A549 (cell line): Measurements from ENCODE around the gene NUP205. TPM values are rescaled to one million over a fixed set of nuclear protein-coding genes. Genes with fewer than 3 reads are reported as not detected.

Experiments used
- ATAC-seq, 2 experiments: fragments of 200-7000 bp in 1 of 2; fragments of >200 bp in 1 of 2; cut with Nextera tagmentation in 1 of 2; cut with Tn5 transposase in 1 of 2; 3 replicates each; pipeline versions ENCODE4 v1.8.0 to v1.9.1; 2018 to 2020; ENCODE audit warnings: mild to moderate bottlenecking in 1 of 2, moderate library complexity in 1 of 2
- CTCF ChIA-PET: fragments of 300-600 bp; sonication (Branson Sonifier 250); formaldehyde crosslinking; extraction: SDS; loops from one replicate; lab custom pipeline; 2021; ENCODE audit warnings: antibody characterized with exemption, inconsistent platforms; lab: Yijun Ruan, JAX
- POLR2A ChIA-PET: fragments of 350-600 bp; formaldehyde crosslinking; extraction: SDS; loops from one replicate; lab custom pipeline; 2021; ENCODE audit warnings: antibody characterized with exemption, inconsistent platforms; lab: Yijun Ruan, JAX
- DNase-seq, 2 experiments: peaks; one replicate each; pipeline versions ENCODE4 v3.0.0 to v3.0.0-alpha.2; 2011 to 2016; ENCODE audit warnings: low read depth in 1 of 2, low spot score in 1 of 2
- FAIRE-seq: peaks from 2 replicates; lab custom pipeline; 2011; peaks lifted over from hg19 to GRCh38; lab: Jason Lieb, UNC
- H3K27ac ChIP-seq, 2 experiments: fragments of >200 bp; sonication (Bioruptor Twin); formaldehyde crosslinking; 3 replicates each; pipeline ENCODE4 v1.5.1; 2016 to 2017
- H3K4me1 ChIP-seq: fragments of >200 bp; sonication (Bioruptor Twin); formaldehyde crosslinking; 3 replicates; pipeline ENCODE4 v1.6.1; 2016
- H3K4me2 ChIP-seq: fragments of >200 bp; sonication (Bioruptor Twin); formaldehyde crosslinking; 3 replicates; pipeline ENCODE4 v1.6.1; 2016
- H3K4me3 ChIP-seq: fragments of >200 bp; sonication (Bioruptor Twin); formaldehyde crosslinking; 3 replicates; pipeline ENCODE4 v1.5.1; 2016
- H3K9me3 ChIP-seq: fragments of >200 bp; sonication (Bioruptor Twin); formaldehyde crosslinking; 3 replicates; pipeline ENCODE4 v1.6.1; 2016
- CBX8 ChIP-seq: fragments of 200-600 bp; sonication (generic); IDR thresholded peaks from 2 replicates; pipeline ENCODE4 v1.6.1; 2016
- EHF ChIP-seq: fragments of 250-450 bp; sonication (Bioruptor Pico); IDR thresholded peaks from 2 replicates; pipeline ENCODE4 v1.5.0; 2020; ENCODE audit warnings: mild to moderate bottlenecking
- ELK1 ChIP-seq: fragments of 150-350 bp; IDR thresholded peaks from 2 replicates; pipeline ENCODE4 v1.6.1; 2014; ENCODE audit warnings: low read depth, mild to moderate bottlenecking, low read length
- ESRRA ChIP-seq: fragments of 150-350 bp; IDR thresholded peaks from 2 replicates; pipeline ENCODE4 v1.6.1; 2014; ENCODE audit warnings: mild to moderate bottlenecking, low read length, borderline replicate concordance
- FOSB ChIP-seq: fragments of 250-450 bp; sonication (Bioruptor Pico); IDR thresholded peaks from 2 replicates; pipeline ENCODE4 v1.5.0; 2020; ENCODE audit warnings: mild to moderate bottlenecking, moderate library complexity
- FOSL2 ChIP-seq, 2 experiments: fragments of 450-650 bp in 1 of 2; fragments of >200 bp in 1 of 2; sonication (Bioruptor Twin) in 1 of 2; formaldehyde crosslinking; IDR thresholded peaks; 2 replicates each; pipeline versions ENCODE4 v1.5.0 to v1.6.1; 2016 to 2020; ENCODE audit warnings: mild to moderate bottlenecking in 1 of 2, moderate library complexity in 1 of 2
- GATA3 ChIP-seq: IDR thresholded peaks from 2 replicates; pipeline ENCODE4 v1.6.1; 2012; ENCODE audit warnings: borderline replicate concordance
- HDAC2 ChIP-seq: fragments of 200-600 bp; sonication (generic); IDR thresholded peaks from 2 replicates; pipeline ENCODE4 v1.6.1; 2016
- HES2 ChIP-seq: fragments of >200 bp; sonication (Bioruptor Twin); formaldehyde crosslinking; IDR thresholded peaks from 2 replicates; pipeline ENCODE4 v1.6.1; 2016
- HMGXB4 ChIP-seq: fragments of 250-450 bp; sonication (Bioruptor Pico); IDR thresholded peaks from 2 replicates; pipeline ENCODE4 v1.5.0; 2021; ENCODE audit warnings: mild to moderate bottlenecking, moderate library complexity, borderline replicate concordance
- HOXA7 ChIP-seq: fragments of 250-450 bp; sonication (Bioruptor Pico); IDR thresholded peaks from 2 replicates; pipeline ENCODE4 v1.5.0; 2020; ENCODE audit warnings: mild to moderate bottlenecking, moderate library complexity
- JUNB ChIP-seq: fragments of >200 bp; sonication (Bioruptor Twin); formaldehyde crosslinking; IDR thresholded peaks from 2 replicates; pipeline ENCODE4 v1.6.1; 2016
- KDM5A ChIP-seq: fragments of 200-600 bp; sonication (generic); IDR thresholded peaks from 2 replicates; pipeline ENCODE4 v1.6.1; 2016; ENCODE audit warnings: antibody characterized with exemption, mild to moderate bottlenecking
- NFE2L2 ChIP-seq: fragments of 150-350 bp; conservative IDR thresholded peaks from 2 replicates; pipeline ENCODE4 v1.6.1; 2014; ENCODE audit warnings: low read length
- POLR2A ChIP-seq: IDR thresholded peaks from 2 replicates; pipeline ENCODE4 v1.6.1; 2012; ENCODE audit warnings: mild to moderate bottlenecking, low read length
- RAD21 ChIP-seq, 2 experiments: fragments of >200 bp in 1 of 2; sonication (Bioruptor Twin) in 1 of 2; formaldehyde crosslinking in 1 of 2; IDR thresholded peaks in 1 of 2; conservative IDR thresholded peaks in 1 of 2; 2 replicates in 1 of 2; 3 replicates in 1 of 2; pipeline ENCODE4 v1.6.1; 2012 to 2018; ENCODE audit warnings: inconsistent platforms in 1 of 2
- REST ChIP-seq: fragments of 200-600 bp; sonication (generic); IDR thresholded peaks from 2 replicates; pipeline ENCODE4 v1.6.1; 2016; ENCODE audit warnings: antibody characterized with exemption, mild to moderate bottlenecking, moderate library complexity
- RNF2 ChIP-seq: fragments of 200-600 bp; sonication (generic); IDR thresholded peaks from 2 replicates; pipeline ENCODE4 v1.6.1; 2016; ENCODE audit warnings: low read depth, mild to moderate bottlenecking, antibody characterized with exemption, moderate library complexity, borderline replicate concordance
- SMC3 ChIP-seq: fragments of >200 bp; sonication (Bioruptor Twin); formaldehyde crosslinking; IDR thresholded peaks from 3 replicates; pipeline ENCODE4 v1.6.1; 2018; ENCODE audit warnings: inconsistent platforms
- TP53 ChIP-seq: fragments of 250-450 bp; sonication (Bioruptor Pico); IDR thresholded peaks from 2 replicates; pipeline ENCODE4 v1.5.0; 2021; ENCODE audit warnings: mild to moderate bottlenecking, moderate library complexity
- ZFP36 ChIP-seq: fragments of 450-650 bp; IDR thresholded peaks from 2 replicates; pipeline ENCODE4 v1.6.1; 2014; ENCODE audit warnings: borderline replicate concordance; ENCODE audit not compliant: partially characterized antibody
- WGBS: methylation state at CpG from one replicate; pipeline ENCODE4 v1.1.6; 2017; ENCODE audit errors: missing lambda C conversion rate; 5-methylcytosine and 5-hydroxymethylcytosine counted together
- polyA plus RNA-seq, 4 experiments: library from polyadenylated mRNA; depleted of rRNA in 3 of 4; stranded (reverse); fragments of >200 nt; fragmentation: RNase III in 1 of 4; extraction: RNeasy Plus Mini Kit Qiagen cat#74134 plus additional on column Dnase treatment in 1 of 4; gene quantifications; 2 replicates in 3 of 4; 3 replicates in 1 of 4; pipeline ENCODE4 v1.2.3, GENCODE V29; 2011 to 2017

Gene NUP205
- polyA plus RNA-seq, 2 of the 4 experiments (the other 2 are of a cell fraction) = 55.0 to 119 TPM

- TF ChIP-seq REST = no peak
- no peak for TF ChIP-seq RNF2
- no peak for TF ChIP-seq JUNB
- TF ChIP-seq HDAC2 = no peak
These were observed 40.2 kb downstream of the NUP205 start (continued) for GRCh38 chr7:135597926-135598305.

- H3K4me2 ChIP-seq = no peak overlapping the region
- DNase-seq = no peak
- no peak for FAIRE-seq
- TF ChIP-seq KDM5A = no peak
- H3K4me3 ChIP-seq = no peak overlapping the region
- CTCF ChIA-PET = no interaction called here
- POLR2A ChIA-PET = no interaction called here
- H3K4me1 ChIP-seq = no peaks in the 10 kb centered on the region
- no peak for ATAC-seq
- H3K9me3 ChIP-seq = no peaks in the 10 kb centered on the region
- no peak overlapping the region for H3K27ac ChIP-seq
These were observed 41.8 kb downstream of the NUP205 start for GRCh38 chr7:135599471-135599870.

- DNase-seq (no peak), ATAC-seq (no peak), FAIRE-seq (no peak)
- WGBS = 89% methylated on average over 2 of the region's 2 CpGs
- Histone ChIP-seq H3K4me2 (no peak overlapping the region), H3K9me3 (no peaks in the 10 kb centered on the region), H3K4me1 (no peaks in the 10 kb centered on the region), H3K4me3 (no peak overlapping the region), H3K27ac (no peak overlapping the region)
- ChIA-PET POLR2A (no interaction called here), CTCF (no interaction called here)
- TF ChIP-seq EHF (CRISPR knock-in tag) (no peak), JUNB (no peak), ESRRA (no peak), POLR2A (no peak), SMC3 (no peak), HOXA7 (CRISPR knock-in tag) (no peak)
These were observed 42.5 kb downstream of the NUP205 start for GRCh38 chr7:135600226-135600625.

GRCh38 chr7:135601182-135601581 lies 43.5 kb downstream of the NUP205 start:
- Histone ChIP-seq H3K9me3 (no peaks in the 10 kb centered on the region), H3K4me1 (no peaks in the 10 kb centered on the region), H3K4me3 (no peak overlapping the region), H3K27ac (no peak overlapping the region), H3K4me2 (no peak overlapping the region)
- POLR2A ChIA-PET = no interaction called here
- CTCF ChIA-PET = no interaction called here
- FAIRE-seq (no peak), DNase-seq (no peak), ATAC-seq (no peak)
- TF ChIP-seq FOSL2 (IDR thresholded peaks at IDR 0.05) = no peak
- peak; percentile 29; the same call in 1 of the 2 replicates for TF ChIP-seq FOSL2 (CRISPR knock-in tag; IDR thresholded peaks at IDR 0.05)
- TF ChIP-seq KDM5A = no peak

GRCh38 chr7:135602304-135602703 lies 44.6 kb downstream of the NUP205 start:
- ATAC-seq = no peak
- WGBS = 84% methylated on average over 1 of the region's 1 CpG
- Histone ChIP-seq H3K4me1 (no peaks in the 10 kb centered on the region), H3K27ac (no peak overlapping the region), H3K4me2 (no peak overlapping the region), H3K4me3 (no peak overlapping the region), H3K9me3 (no peaks in the 10 kb centered on the region)
- TF ChIP-seq TP53 (no peak), EHF (CRISPR knock-in tag) (no peak), ELK1 (no peak), NFE2L2 (no peak), CBX8 (no peak), RAD21 (conservative IDR thresholded peaks at IDR 0.05 in 1 of 2, IDR thresholded peaks at IDR 0.05 in 1 of 2) (no peak), ZFP36 (no peak), GATA3 (no peak), FOSB (CRISPR knock-in tag) (no peak), HMGXB4 (CRISPR knock-in tag) (no peak), HES2 (no peak)
- ChIA-PET CTCF (interaction anchor here (0.7 to 1.3 kb wide), 2 partner anchors 43 to 197 kb away, joined by 3 to 5 read pairs; no protein-coding TSS in a partner anchor), POLR2A (no interaction called here)
- no peak for DNase-seq
- FAIRE-seq = no peak
